Colonic mucosa (tissue), 4 donors: ENCODE data around the gene RORB. TPM values are rescaled to one million over a fixed set of nuclear protein-coding genes. Genes with fewer than 3 reads are reported as not detected.

Source experiments
- DNase-seq: peaks from one replicate; pipeline ENCODE4 v3.0.0-alpha.2; 2020
- H3K27ac ChIP-seq: fragments of 200-600 bp; one replicate; pipeline ENCODE4 v1.8.0; 2021
- H3K27me3 ChIP-seq: fragments of 200-600 bp; one replicate; pipeline ENCODE4 v1.8.0; 2021
- H3K36me3 ChIP-seq: fragments of 200-600 bp; one replicate; pipeline ENCODE4 v1.8.0; 2021
- H3K4me1 ChIP-seq: fragments of 200-600 bp; one replicate; pipeline ENCODE4 v1.8.0; 2021; ENCODE audit warnings: mild to moderate bottlenecking
- H3K4me3 ChIP-seq: fragments of 200-600 bp; one replicate; pipeline ENCODE4 v1.8.0; 2021
- H3K9ac ChIP-seq, 2 donors: one replicate each; pipeline ENCODE4 v1.7.0; 2013; ENCODE audit warnings: control low read depth in 2 of 2, low read depth in 2 of 2, low read length in 2 of 2
- H3K9me3 ChIP-seq: fragments of 200-600 bp; one replicate; pipeline ENCODE4 v1.8.0; 2021
- CTCF ChIP-seq: fragments of 200-600 bp; IDR thresholded peaks from one replicate; pipeline ENCODE4 v1.8.0; 2022; ENCODE audit warnings: antibody characterized with exemption, mild to moderate bottlenecking
- intact Hi-C: fragments of 100-400 bp; cut with DNase I; formaldehyde crosslinking; loops from one replicate; pipeline ENCODE4 v1.14.1; 2022
- total RNA-seq, 2 donors: library from RNA; stranded (reverse); fragmentation: NEBNext Ultra II Directional in 1 of 2; extraction: Animal tissue kit (Norgen Biotek cat#: 25700) in 1 of 2; gene quantifications; one replicate each; pipeline ENCODE4 v1.2.1, GENCODE V29; 2021
- donor health status: healthy.
- donor health status: DM: no; HTN: no; CAD: no.
- donor health status: DM: no; HTN: no; CAD: no.

The RORB gene
- total RNA-seq, 2 donors from 2014 or later: 0.13 to 0.15 TPM

- H3K9me3 ChIP-seq: no peaks in the 10 kb centered on the region
- H3K4me3 ChIP-seq: no peak overlapping the region
- no peak overlapping the region for H3K9ac ChIP-seq
- TF ChIP-seq CTCF: no peak
- no peaks in the 10 kb centered on the region for H3K4me1 ChIP-seq
- intact Hi-C loops: no loop called here
- H3K36me3 ChIP-seq: no peaks in the 10 kb centered on the region
- no peak for DNase-seq
- no peak overlapping the region for H3K27ac ChIP-seq
- H3K27me3 ChIP-seq: no peaks in the 10 kb centered on the region
These were observed 18.5 kb upstream of the RORB start for GRCh38 chr9:74478606-74479005.

GRCh38 chr9:74479711-74480110 lies 17.4 kb upstream of the RORB start:
- TF ChIP-seq CTCF: no peak
- Histone ChIP-seq H3K9me3 (no peaks in the 10 kb centered on the region), H3K36me3 (no peaks in the 10 kb centered on the region), H3K4me3 (no peak overlapping the region), H3K4me1 (no peaks in the 10 kb centered on the region), H3K27me3 (no peaks in the 10 kb centered on the region), H3K9ac (no peak overlapping the region), H3K27ac (no peak overlapping the region)
- intact Hi-C loops: no loop called here
- DNase-seq: no peak

DNA sequence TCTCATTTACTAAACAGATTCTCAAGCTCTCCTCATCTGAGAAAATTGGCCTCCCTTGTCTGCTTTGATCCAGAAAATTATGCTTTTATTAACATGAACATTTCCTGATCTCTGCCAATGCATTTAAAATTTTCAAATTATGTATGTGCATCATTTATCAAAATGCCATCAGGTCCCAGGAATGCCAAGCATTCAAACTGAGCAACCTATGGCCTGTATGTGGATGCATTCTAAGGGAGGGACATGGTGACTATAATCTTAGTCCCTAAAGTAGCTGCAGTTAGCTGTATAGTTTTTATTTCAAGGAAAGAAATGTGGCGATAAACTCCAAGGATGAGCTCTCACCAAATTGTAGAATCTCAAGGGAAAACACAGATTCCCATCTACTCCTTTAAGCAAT lies 9.7 kb upstream of the RORB start:
- Histone ChIP-seq H3K9me3 (no peaks in the 10 kb centered on the region), H3K27ac (no peak overlapping the region), H3K4me3 (no peak overlapping the region), H3K36me3 (no peaks in the 10 kb centered on the region), H3K4me1 (no peaks in the 10 kb centered on the region), H3K9ac (no peak overlapping the region), H3K27me3 (no peaks in the 10 kb centered on the region)
- no peak for TF ChIP-seq CTCF
- intact Hi-C loops: no loop called here
- DNase-seq: no peak

DNA sequence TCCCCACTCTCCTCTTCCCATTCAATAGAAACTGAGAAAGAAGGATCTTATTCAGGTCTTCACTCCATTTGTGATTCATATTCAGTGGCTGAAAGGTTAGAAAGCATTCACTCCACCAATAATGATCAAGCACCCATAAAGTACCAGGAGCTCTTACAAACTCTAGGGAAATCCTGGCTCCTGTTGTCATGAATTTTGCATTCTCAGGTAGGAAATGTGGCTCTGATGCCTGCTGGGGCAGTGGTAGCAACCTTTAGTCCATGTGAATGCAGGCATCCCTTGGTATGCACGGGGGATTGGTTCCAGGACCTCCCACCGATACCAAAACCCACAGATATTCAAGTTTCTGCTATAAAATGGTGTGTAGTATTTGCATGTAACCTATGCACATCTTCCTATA lies 3.6 kb upstream of the RORB start:
- H3K4me1 ChIP-seq: no peaks in the 10 kb centered on the region
- H3K27me3 ChIP-seq: peaks cover 23% of the 10 kb centered on the region
- DNase-seq: no peak
- H3K9me3 ChIP-seq: no peaks in the 10 kb centered on the region
- H3K9ac ChIP-seq: no peak overlapping the region
- no peak for TF ChIP-seq CTCF
- no peaks in the 10 kb centered on the region for H3K36me3 ChIP-seq
- no peak overlapping the region for H3K27ac ChIP-seq
- H3K4me3 ChIP-seq: no peak overlapping the region
- intact Hi-C loops: no loop called here

DNA sequence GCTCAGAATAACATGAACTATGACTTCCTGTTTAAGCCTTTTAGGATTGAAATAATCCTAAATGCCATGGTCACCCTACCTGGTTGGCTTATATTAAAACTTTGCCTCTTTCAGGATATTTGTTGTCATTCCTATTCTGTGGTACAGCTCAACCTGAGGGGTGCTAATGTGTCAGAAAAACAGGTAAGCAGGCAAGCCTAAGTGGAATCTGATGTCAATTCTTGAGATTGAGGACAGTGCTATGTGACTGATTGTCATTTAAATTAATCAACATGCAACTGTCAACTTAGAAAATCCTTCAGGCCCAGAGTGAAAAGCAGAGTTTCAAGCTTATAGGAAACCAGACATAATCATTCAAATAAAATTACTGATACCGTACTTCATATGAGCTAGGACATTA lies 2.6 kb upstream of the RORB start:
- DNase-seq: no peak
- Histone ChIP-seq H3K36me3 (no peaks in the 10 kb centered on the region), H3K27ac (no peak overlapping the region), H3K9me3 (no peaks in the 10 kb centered on the region), H3K4me3 (no peak overlapping the region), H3K4me1 (no peaks in the 10 kb centered on the region), H3K27me3 (peaks cover 32% of the 10 kb centered on the region), H3K9ac (no peak overlapping the region)
- no peak for TF ChIP-seq CTCF
- intact Hi-C loops: no loop called here

- DNase-seq: no peak
- Histone ChIP-seq H3K4me1 (no peaks in the 10 kb centered on the region), H3K9ac (no peak overlapping the region), H3K27ac (no peak overlapping the region), H3K9me3 (no peaks in the 10 kb centered on the region), H3K27me3 (peaks cover 43% of the 10 kb centered on the region), H3K4me3 (peak overlapping the region; percentile 44), H3K36me3 (no peaks in the 10 kb centered on the region)
- intact Hi-C loops: no loop called here
- TF ChIP-seq CTCF: no peak
These were observed 729 bp upstream of the RORB start for GRCh38 chr9:74496406-74496805.
